T-helper 2 cell (primary cell): ENCODE results near the gene PRKACA.

ENCODE experiments used
- DNase-seq, 5 experiments: peaks; one replicate each; pipeline versions ENCODE4 v3.0.0 to v3.0.0-alpha.2; 2012 to 2022

The PRKACA gene

GRCh38 chr19:14042659-14043608, 74.6 kb downstream of the PRKACA start:
- DNase-seq, result peak in 3 of 5 experiments; percentile 28 to 71 (median 42)
